Measurements from ENCODE around the gene STAB2.

Gene STAB2

GRCh38 chr12:103794309-103795213, 207.5 kb downstream of the STAB2 start:
- Histone ChIP-seq H3K9ac (ENCODE audit: insufficient read length) (no peak overlapping the region), H3K9me3 (ENCODE audit: low read depth, low read length) (no peaks in the 10 kb centered on the region), H3K4me3 (no peak overlapping the region), H3K27ac (no peak overlapping the region), H3K36me3 (ENCODE audit: insufficient read depth, low read length) (peaks cover 28% of the 10 kb centered on the region; the same call in 1 of the 2 replicates)
- DNase-seq (ENCODE audit: low read depth, low spot score) = no peak
- no peak for TF ChIP-seq POLR2AphosphoS5 (IDR thresholded peaks at IDR 0.05; ENCODE audit: borderline replicate concordance, low read depth, low read length)
- TF ChIP-seq FOXP2 (optimal IDR thresholded peaks at IDR 0.05; ENCODE audit: control extremely low read depth, extremely low read length, insufficient read depth) = no peak
- TF ChIP-seq EZH2 (IDR thresholded peaks at IDR 0.05) = no peak

DNA sequence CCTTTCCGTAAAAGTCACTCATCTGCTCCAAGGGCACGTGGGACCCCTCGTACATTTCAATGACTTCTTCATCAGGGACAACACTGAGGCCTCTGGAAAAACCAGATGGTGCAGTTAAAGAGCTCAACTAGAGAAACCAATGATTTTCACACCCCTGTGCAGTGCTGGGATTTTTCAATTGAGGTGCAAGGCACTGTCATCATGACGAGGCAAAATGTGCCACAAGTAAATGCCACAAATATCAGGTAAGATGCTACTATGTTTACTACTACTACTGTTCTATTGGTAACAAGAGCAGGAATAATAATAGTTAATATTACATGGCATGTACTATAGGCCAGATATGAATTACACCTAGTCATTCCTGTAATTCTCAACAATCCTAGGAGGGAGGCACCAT, 211.5 kb downstream of the STAB2 start:
- no peak overlapping the region for H3K4me3 ChIP-seq
- no peak overlapping the region for H3K27ac ChIP-seq
- TF ChIP-seq POLR2AphosphoS5 (IDR thresholded peaks at IDR 0.05; ENCODE audit: borderline replicate concordance, low read depth, low read length) (no peak), EZH2 (IDR thresholded peaks at IDR 0.05) (no peak)
- no peak for DNase-seq (ENCODE audit: low read depth, low spot score)
- no peaks in the 10 kb centered on the region for H3K9me3 ChIP-seq (ENCODE audit: low read depth, low read length)
- no peak overlapping the region for H3K9ac ChIP-seq (ENCODE audit: insufficient read length)
- H3K36me3 ChIP-seq (ENCODE audit: insufficient read depth, low read length) = peaks cover 11% of the 10 kb centered on the region; the same call in 1 of the 2 replicates

- Histone ChIP-seq H3K9me3 (ENCODE audit: low read depth, low read length) (no peaks in the 10 kb centered on the region), H3K4me3 (no peak overlapping the region), H3K27ac (no peak overlapping the region), H3K36me3 (ENCODE audit: insufficient read depth, low read length) (peaks cover 8% of the 10 kb centered on the region; the same call in 1 of the 2 replicates), H3K9ac (ENCODE audit: insufficient read length) (no peak overlapping the region)
- TF ChIP-seq FOXP2 (optimal IDR thresholded peaks at IDR 0.05; ENCODE audit: control extremely low read depth, extremely low read length, insufficient read depth) = no peak
- no peak for TF ChIP-seq EZH2 (IDR thresholded peaks at IDR 0.05)
- TF ChIP-seq POLR2AphosphoS5 (IDR thresholded peaks at IDR 0.05; ENCODE audit: borderline replicate concordance, low read depth, low read length) = no peak
- no peak for DNase-seq (ENCODE audit: low read depth, low spot score)
Measured at GRCh38 chr12:103799504-103799856, 212.4 kb downstream of the STAB2 start.

DNA sequence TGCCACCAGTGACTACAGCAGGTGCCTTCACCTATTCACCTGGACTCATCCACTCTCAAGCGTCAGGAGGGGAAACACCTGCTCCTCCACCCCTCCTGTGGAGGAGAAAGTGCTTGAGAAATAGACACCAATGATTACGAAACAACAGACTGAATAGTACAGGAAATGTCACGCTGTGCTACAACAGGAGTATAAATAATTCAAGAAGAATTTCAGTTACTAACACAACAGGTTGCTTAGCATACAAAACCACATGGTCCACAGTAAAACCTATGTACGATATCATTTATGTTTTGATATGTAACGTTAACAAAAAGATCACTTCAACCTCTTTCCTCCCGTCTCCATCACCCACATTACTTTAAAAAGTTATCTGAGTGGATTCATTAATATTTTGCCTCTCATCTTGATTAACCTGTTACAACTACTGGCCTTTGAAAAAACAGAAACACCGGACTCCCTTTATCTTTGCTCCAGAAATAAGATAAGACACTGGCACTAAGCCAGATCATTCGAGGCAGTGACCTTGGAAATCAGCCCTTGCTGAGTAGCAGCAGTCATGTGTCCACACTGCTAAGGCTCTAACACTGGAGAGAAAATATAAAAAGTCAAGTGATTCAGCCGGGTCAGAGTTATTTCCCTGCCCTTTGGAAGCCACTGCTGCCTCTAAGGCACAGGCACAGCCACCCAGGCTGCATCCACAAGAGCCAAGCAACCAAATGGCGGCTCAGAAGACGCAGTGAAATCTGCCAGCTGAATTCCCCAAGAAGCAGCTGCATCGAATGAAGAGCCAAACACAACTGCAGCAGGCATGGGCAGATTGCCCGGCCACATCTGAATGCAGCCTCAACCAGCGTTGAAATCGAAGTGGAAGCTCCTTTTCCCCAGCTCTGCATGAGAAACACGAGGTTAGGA, 213.0 kb downstream of the STAB2 start:
- H3K9ac ChIP-seq (ENCODE audit: insufficient read length) = no peak overlapping the region
- peak; percentile 83 for DNase-seq (ENCODE audit: low read depth, low spot score)
- TF ChIP-seq FOXP2 (optimal IDR thresholded peaks at IDR 0.05; ENCODE audit: control extremely low read depth, extremely low read length, insufficient read depth) (peak; percentile 56), POLR2AphosphoS5 (IDR thresholded peaks at IDR 0.05; ENCODE audit: borderline replicate concordance, low read depth, low read length) (no peak; the same call in 1 of the 2 replicates)
- peak overlapping the region; percentile 51 for H3K4me3 ChIP-seq
- H3K27ac ChIP-seq = peak overlapping the region; percentile 59; the same call in 1 of the 2 replicates
- peaks cover 8% of the 10 kb centered on the region; the same call in 1 of the 2 replicates for H3K36me3 ChIP-seq (ENCODE audit: insufficient read depth, low read length)
- H3K9me3 ChIP-seq (ENCODE audit: low read depth, low read length) = no peaks in the 10 kb centered on the region

DNA sequence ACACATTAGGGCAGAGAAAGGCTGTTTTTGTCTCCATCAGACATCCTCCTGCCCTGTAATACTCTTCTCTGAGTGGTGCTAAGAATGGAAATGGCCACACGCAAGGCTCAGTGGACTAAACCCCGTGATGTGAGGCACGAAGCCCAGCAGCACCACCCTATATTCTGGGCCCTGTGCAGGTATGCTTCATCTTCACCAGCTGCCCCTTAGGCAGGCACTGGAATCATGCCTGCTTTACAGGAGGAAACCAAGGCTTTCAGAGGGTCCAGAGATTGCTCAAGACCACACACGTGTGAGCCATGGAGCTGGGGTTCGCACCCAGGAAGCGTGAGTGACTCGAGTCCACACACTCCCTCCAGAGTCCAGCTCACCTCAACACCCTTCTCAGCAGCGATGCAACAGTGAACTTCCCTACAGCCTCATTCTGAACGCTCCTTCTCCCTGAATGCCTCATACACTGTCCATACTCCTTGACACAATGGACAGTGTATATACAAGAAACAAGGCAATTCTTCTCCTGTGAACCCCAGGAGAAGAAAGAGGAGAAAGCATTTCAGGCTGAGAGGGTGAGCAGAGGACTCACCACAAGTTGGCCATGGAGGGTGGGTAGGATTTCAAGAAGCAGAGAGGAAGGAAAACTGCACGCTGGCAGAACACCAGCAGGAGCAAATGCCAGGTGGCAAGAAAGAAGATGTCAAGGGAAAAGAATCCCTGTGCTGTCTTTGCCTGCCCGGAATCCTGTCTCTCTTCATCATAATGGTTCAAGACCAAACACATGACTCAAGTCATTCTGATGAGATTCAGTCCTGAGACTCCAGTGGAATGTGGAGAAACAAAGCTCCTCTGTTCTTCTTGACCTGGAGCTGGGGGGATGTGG, 214.9 kb downstream of the STAB2 start:
- TF ChIP-seq POLR2AphosphoS5 (IDR thresholded peaks at IDR 0.05; ENCODE audit: borderline replicate concordance, low read depth, low read length) (no peak), FOXP2 (optimal IDR thresholded peaks at IDR 0.05; ENCODE audit: control extremely low read depth, extremely low read length, insufficient read depth) (no peak), EZH2 (IDR thresholded peaks at IDR 0.05) (no peak)

GRCh38 chr12:103802586-103802886, 215.5 kb downstream of the STAB2 start:
- peaks cover 11% of the 10 kb centered on the region; the same call in 1 of the 2 replicates for H3K36me3 ChIP-seq (ENCODE audit: insufficient read depth, low read length)
- no peaks in the 10 kb centered on the region for H3K9me3 ChIP-seq (ENCODE audit: low read depth, low read length)
- H3K4me3 ChIP-seq = no peak overlapping the region
- no peak for DNase-seq (ENCODE audit: low read depth, low spot score)
- H3K27ac ChIP-seq = no peak overlapping the region
- no peak overlapping the region for H3K9ac ChIP-seq (ENCODE audit: insufficient read length)
- TF ChIP-seq FOXP2 (optimal IDR thresholded peaks at IDR 0.05; ENCODE audit: control extremely low read depth, extremely low read length, insufficient read depth) (no peak), EZH2 (IDR thresholded peaks at IDR 0.05) (no peak), POLR2AphosphoS5 (IDR thresholded peaks at IDR 0.05; ENCODE audit: borderline replicate concordance, low read depth, low read length) (no peak)

More for the DNA sequence above, 214.9 kb downstream of the STAB2 start:
- Histone ChIP-seq H3K9ac (ENCODE audit: insufficient read length) (no peak overlapping the region), H3K9me3 (ENCODE audit: low read depth, low read length) (no peaks in the 10 kb centered on the region), H3K27ac (no peak overlapping the region), H3K4me3 (no peak overlapping the region), H3K36me3 (ENCODE audit: insufficient read depth, low read length) (peaks cover 11% of the 10 kb centered on the region; the same call in 1 of the 2 replicates)
- DNase-seq (ENCODE audit: low read depth, low spot score) = no peak

- no peak overlapping the region for H3K27ac ChIP-seq
- H3K36me3 ChIP-seq (ENCODE audit: insufficient read depth, low read length) = peaks cover 7% of the 10 kb centered on the region; the same call in 1 of the 2 replicates
- H3K9ac ChIP-seq (ENCODE audit: insufficient read length) = no peak overlapping the region
- H3K4me3 ChIP-seq = no peak overlapping the region
- DNase-seq (ENCODE audit: low read depth, low spot score) = no peak
- no peaks in the 10 kb centered on the region for H3K9me3 ChIP-seq (ENCODE audit: low read depth, low read length)
- no peak for TF ChIP-seq POLR2AphosphoS5 (IDR thresholded peaks at IDR 0.05; ENCODE audit: borderline replicate concordance, low read depth, low read length)
- TF ChIP-seq FOXP2 (optimal IDR thresholded peaks at IDR 0.05; ENCODE audit: control extremely low read depth, extremely low read length, insufficient read depth) = no peak
- TF ChIP-seq EZH2 (IDR thresholded peaks at IDR 0.05) = no peak
Measured at GRCh38 chr12:103803847-103804246, 216.8 kb downstream of the STAB2 start.
